Suprapubic skin (tissue), 4 donors: ENCODE results near the gene ITPKB. TPM values are rescaled to one million over a fixed set of nuclear protein-coding genes. Genes with fewer than 3 reads are reported as not detected.

Experiments used
- DNase-seq, 2 donors: peaks; one replicate each; pipeline ENCODE4 v3.0.0-alpha.2; 2019; ENCODE audit warnings: low spot score in 2 of 2
- H3K27ac ChIP-seq: fragments of 200-600 bp; sonication (generic); one replicate; pipeline ENCODE4 v1.5.1; 2019
- H3K27me3 ChIP-seq: fragments of 200-600 bp; sonication (generic); one replicate; pipeline ENCODE4 v1.5.1; 2019
- H3K36me3 ChIP-seq: fragments of 200-600 bp; sonication (generic); one replicate; pipeline ENCODE4 v1.5.1; 2019
- H3K4me1 ChIP-seq: fragments of 200-600 bp; sonication (generic); one replicate; pipeline ENCODE4 v1.5.1; 2019
- H3K4me3 ChIP-seq: fragments of 200-600 bp; sonication (generic); one replicate; pipeline ENCODE4 v1.5.1; 2019; ENCODE audit warnings: mild to moderate bottlenecking
- H3K9me3 ChIP-seq: fragments of 200-600 bp; sonication (generic); one replicate; pipeline ENCODE4 v1.5.1; 2019
- EP300 ChIP-seq: sonication (generic); formaldehyde crosslinking; IDR thresholded peaks from one replicate; pipeline ENCODE4 v1.6.1; 2017; ENCODE audit warnings: antibody characterized with exemption
- POLR2A ChIP-seq, 2 donors: fragments of 450-650 bp; IDR thresholded peaks; one replicate each; pipeline ENCODE4 v1.6.1; 2017; ENCODE audit warnings: antibody characterized with exemption in 2 of 2, mild to moderate bottlenecking in 2 of 2, moderate library complexity in 2 of 2
- POLR2AphosphoS5 ChIP-seq, 3 donors: sonication (generic); formaldehyde crosslinking; IDR thresholded peaks; one replicate each; pipeline ENCODE4 v1.6.1; 2017; ENCODE audit warnings: antibody characterized with exemption in 3 of 3
- WGBS: methylation state at CpG from one replicate; pipeline ENCODE4 v1.1.5; 2018; 5-methylcytosine and 5-hydroxymethylcytosine counted together
- total RNA-seq, 4 donors: library from RNA; depleted of rRNA; stranded (reverse); fragments of >200 nt; gene quantifications; one replicate each; pipeline ENCODE4 v1.1.0, GENCODE V29; 2016
- TF ChIP-seq, protein P1 (sequence below), 2 donors: fragments of 200-600 bp in 1 of 2; fragments of 450-650 bp in 1 of 2; sonication (generic) in 1 of 2; IDR thresholded peaks; one replicate each; pipeline ENCODE4 v1.5.1; 2016 to 2019; ENCODE audit warnings: antibody characterized with exemption in 2 of 2, mild to moderate bottlenecking in 1 of 2, moderate library complexity in 1 of 2

The ITPKB gene
- total RNA-seq, 4 donors from 2014 or later, result 31.0 to 39.0 (median 35.3) TPM

DNA sequence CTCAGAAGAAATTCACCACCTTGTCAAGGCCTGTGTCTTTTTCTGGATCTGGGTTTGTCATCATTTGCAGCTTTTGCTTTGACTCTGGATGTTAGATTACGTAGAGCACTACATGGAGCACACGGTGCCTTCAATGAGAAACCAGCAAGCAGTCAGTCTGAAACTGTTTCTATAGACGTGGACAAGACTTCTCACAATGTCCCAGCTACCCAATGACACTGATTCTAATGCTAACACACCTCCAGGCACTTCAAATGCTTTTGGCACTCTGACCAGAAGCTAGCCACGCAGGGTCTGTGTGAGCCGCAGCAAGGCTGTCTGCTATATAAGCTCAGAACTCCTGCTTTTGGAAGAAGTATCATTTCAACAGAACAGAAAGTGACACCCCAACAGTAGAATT lies 38.2 kb downstream of the ITPKB start:
- Histone ChIP-seq H3K27me3 (no peaks in the 10 kb centered on the region), H3K27ac (no peak overlapping the region), H3K36me3 (no peaks in the 10 kb centered on the region), H3K9me3 (no peaks in the 10 kb centered on the region), H3K4me1 (peaks cover 52% of the 10 kb centered on the region), H3K4me3 (no peak overlapping the region)
- TF ChIP-seq, protein P1, sequence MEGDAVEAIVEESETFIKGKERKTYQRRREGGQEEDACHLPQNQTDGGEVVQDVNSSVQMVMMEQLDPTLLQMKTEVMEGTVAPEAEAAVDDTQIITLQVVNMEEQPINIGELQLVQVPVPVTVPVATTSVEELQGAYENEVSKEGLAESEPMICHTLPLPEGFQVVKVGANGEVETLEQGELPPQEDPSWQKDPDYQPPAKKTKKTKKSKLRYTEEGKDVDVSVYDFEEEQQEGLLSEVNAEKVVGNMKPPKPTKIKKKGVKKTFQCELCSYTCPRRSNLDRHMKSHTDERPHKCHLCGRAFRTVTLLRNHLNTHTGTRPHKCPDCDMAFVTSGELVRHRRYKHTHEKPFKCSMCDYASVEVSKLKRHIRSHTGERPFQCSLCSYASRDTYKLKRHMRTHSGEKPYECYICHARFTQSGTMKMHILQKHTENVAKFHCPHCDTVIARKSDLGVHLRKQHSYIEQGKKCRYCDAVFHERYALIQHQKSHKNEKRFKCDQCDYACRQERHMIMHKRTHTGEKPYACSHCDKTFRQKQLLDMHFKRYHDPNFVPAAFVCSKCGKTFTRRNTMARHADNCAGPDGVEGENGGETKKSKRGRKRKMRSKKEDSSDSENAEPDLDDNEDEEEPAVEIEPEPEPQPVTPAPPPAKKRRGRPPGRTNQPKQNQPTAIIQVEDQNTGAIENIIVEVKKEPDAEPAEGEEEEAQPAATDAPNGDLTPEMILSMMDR (IDR thresholded peaks at IDR 0.05), result no peak
- no peak for TF ChIP-seq EP300
- TF ChIP-seq POLR2AphosphoS5 (IDR thresholded peaks at IDR 0.05), result no peak
- TF ChIP-seq POLR2A (IDR thresholded peaks at IDR 0.05), result no peak
- DNase-seq, result no peak
- WGBS, result 91% methylated on average over 5 of the region's 5 CpGs

DNA sequence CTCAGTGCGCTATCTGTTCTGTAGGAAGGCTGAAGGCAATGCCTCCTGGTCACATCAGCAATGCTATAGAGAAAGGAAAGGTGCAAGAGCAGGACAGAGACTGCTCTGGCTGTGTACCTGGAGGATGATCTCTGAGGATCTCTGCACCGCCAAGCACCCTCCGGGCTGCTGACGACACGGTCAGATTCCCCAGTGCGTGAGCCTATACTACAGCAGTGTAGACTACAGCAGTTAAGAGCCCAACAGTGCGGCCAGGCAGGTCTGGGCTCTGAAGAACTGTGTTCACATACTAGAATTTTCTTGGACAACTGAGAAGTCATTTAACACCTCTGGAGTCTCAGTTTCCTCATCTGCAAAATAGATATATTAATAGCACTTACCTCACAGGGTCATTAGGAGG lies 39.9 kb downstream of the ITPKB start:
- Histone ChIP-seq H3K4me1 (peaks cover 52% of the 10 kb centered on the region), H3K27ac (no peak overlapping the region)
- TF ChIP-seq EP300 (no peak), POLR2A (IDR thresholded peaks at IDR 0.05) (no peak), POLR2AphosphoS5 (IDR thresholded peaks at IDR 0.05) (no peak)
- TF ChIP-seq, protein P1 (IDR thresholded peaks at IDR 0.05), result no peak

DNA sequence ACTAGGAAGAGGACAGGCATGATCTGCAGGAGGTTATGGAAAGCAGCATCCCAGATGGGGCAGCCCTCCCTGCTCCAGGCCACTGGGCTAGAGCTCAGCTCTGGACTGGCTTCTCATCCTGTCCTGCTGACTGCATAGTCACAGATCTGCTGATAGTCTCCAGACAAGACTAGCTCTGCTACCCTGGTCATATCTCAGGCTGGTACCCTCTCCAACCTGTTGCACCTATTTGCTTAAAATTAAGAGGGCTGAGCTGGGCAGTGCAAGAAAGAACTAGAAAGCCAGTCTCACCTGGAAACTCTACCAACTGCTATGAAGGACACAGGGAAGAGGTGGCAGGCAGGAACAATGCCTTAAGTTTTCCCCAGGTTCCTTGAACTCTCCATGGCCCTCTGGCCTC lies 40.4 kb downstream of the ITPKB start:
- DNase-seq, result no peak
- H3K27me3 ChIP-seq, result no peaks in the 10 kb centered on the region
- H3K36me3 ChIP-seq, result no peaks in the 10 kb centered on the region
- peak overlapping the region; percentile 56 for H3K27ac ChIP-seq
- no peak for TF ChIP-seq POLR2A (IDR thresholded peaks at IDR 0.05)
- no peak for TF ChIP-seq EP300
- TF ChIP-seq POLR2AphosphoS5 (IDR thresholded peaks at IDR 0.05), result no peak
- TF ChIP-seq, protein P1 (IDR thresholded peaks at IDR 0.05), result no peak
- no peak overlapping the region for H3K4me3 ChIP-seq
- peaks cover 49% of the 10 kb centered on the region for H3K4me1 ChIP-seq
- H3K9me3 ChIP-seq, result no peaks in the 10 kb centered on the region

More for the DNA sequence above, 39.9 kb downstream of the ITPKB start:
- Histone ChIP-seq H3K4me3 (no peak overlapping the region), H3K9me3 (no peaks in the 10 kb centered on the region), H3K36me3 (no peaks in the 10 kb centered on the region), H3K27me3 (no peaks in the 10 kb centered on the region)
- 91% methylated on average over 7 of the region's 7 CpGs for WGBS
- DNase-seq, result no peak

DNA sequence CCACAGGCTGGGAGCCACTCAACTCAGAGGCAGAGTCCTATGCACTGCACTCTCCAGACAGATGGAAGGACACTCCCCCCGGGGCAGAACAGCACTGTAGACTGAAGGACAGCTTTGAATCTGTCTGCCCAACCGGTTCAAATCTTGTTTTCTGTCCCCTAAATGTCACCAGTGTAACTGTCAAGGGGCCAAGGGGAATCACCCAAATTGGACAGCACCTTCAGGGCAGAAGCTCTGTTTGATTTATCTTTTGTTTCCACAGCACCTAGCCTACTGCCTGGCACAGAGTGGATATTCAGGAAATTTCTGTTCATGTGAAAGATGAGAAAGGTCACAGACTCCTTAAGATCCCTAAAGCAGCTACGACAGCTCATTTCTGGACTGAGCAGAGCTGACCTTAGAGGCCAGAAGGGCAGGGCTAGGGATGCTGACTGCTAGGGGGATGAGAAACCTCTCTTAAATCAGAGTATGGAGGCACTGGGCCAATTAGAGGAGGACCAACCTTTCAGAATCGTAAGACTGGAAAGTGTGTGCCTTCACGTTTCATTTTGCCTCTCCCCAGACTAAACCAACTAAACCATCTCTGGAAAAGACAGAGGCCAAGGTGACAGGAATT lies 41.0 kb downstream of the ITPKB start:
- 53% methylated on average over 4 of the region's 5 CpGs for WGBS
- DNase-seq, result no peak
- peak overlapping the region; percentile 56 for H3K27ac ChIP-seq

DNA sequence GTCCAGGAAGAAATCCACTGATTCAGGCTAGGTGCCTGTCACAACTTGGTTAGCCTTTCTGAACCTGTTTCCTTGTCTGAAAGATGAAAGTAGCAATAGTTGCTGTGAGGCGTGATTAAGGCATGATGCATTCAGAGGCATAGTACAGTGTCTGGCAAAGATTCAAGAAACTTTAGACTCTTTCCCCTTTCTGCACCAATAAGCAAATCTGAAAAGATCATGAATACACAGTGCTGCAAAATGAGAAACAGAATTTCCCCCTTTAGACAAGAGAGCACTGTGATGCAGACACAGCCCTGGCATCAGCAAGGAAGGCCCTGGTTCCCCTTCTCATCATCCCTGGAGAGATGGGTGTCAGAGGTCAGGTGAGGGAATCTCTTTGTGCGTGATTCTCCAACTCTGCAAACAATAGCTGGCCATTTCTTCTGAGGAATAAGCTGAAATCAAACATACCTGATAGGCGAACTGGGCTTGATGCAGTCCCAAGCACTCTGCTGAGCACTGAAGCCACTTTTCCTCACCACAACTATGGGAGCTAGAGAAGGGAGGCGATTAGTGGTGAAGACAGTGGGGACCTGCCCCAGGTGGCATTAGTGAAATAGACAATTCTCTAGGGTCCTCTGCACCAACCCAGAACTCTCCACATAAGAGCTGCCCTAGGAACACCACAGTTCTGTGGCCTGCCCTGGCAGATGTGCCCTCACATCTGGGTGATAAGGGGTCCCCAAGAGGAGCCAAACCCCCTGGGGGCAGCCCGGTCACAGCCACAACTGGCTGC lies 41.7 kb downstream of the ITPKB start:
- peaks cover 48% of the 10 kb centered on the region for H3K4me1 ChIP-seq
- DNase-seq, result no peak
- H3K9me3 ChIP-seq, result no peaks in the 10 kb centered on the region
- no peaks in the 10 kb centered on the region for H3K27me3 ChIP-seq
- H3K36me3 ChIP-seq, result no peaks in the 10 kb centered on the region
- H3K4me3 ChIP-seq, result no peak overlapping the region
- TF ChIP-seq POLR2AphosphoS5 (IDR thresholded peaks at IDR 0.05) (no peak), POLR2A (IDR thresholded peaks at IDR 0.05) (no peak), EP300 (no peak)
- TF ChIP-seq, protein P1 (IDR thresholded peaks at IDR 0.05), result no peak
- peak overlapping the region; percentile 47 for H3K27ac ChIP-seq
- 54% methylated on average over 4 of the region's 5 CpGs for WGBS

More for the DNA sequence above, 41.0 kb downstream of the ITPKB start:
- TF ChIP-seq POLR2A (IDR thresholded peaks at IDR 0.05), result no peak
- no peak for TF ChIP-seq EP300
- TF ChIP-seq, protein P1 (IDR thresholded peaks at IDR 0.05), result no peak
- no peak for TF ChIP-seq POLR2AphosphoS5 (IDR thresholded peaks at IDR 0.05)
- Histone ChIP-seq H3K27me3 (no peaks in the 10 kb centered on the region), H3K4me3 (no peak overlapping the region), H3K36me3 (no peaks in the 10 kb centered on the region), H3K9me3 (no peaks in the 10 kb centered on the region), H3K4me1 (peaks cover 46% of the 10 kb centered on the region)
